BE2C (cell line): Measurements from ENCODE around the gene PLEKHA6. TPM values are rescaled to one million over a fixed set of nuclear protein-coding genes. Genes with fewer than 3 reads are reported as not detected.

ENCODE experiments used
- DNase-seq: peaks from one replicate; pipeline ENCODE4 v3.0.0-alpha.2; 2020
- H3K27me3 ChIP-seq: fragments of 250-450 bp; sonication (Bioruptor Pico); 2 replicates; pipeline ENCODE4 v1.5.1; 2020; ENCODE audit warnings: mild to moderate bottlenecking
- H3K36me3 ChIP-seq: fragments of 250-450 bp; sonication (Bioruptor Pico); 2 replicates; pipeline ENCODE4 v1.5.1; 2020; ENCODE audit warnings: mild to moderate bottlenecking
- H3K4me1 ChIP-seq: fragments of 250-450 bp; sonication (Bioruptor Pico); 2 replicates; pipeline ENCODE4 v1.5.1; 2020
- H3K4me3 ChIP-seq: 2 replicates; pipeline ENCODE4 v1.5.1; 2011; ENCODE audit warnings: low read depth, low read length
- H3K9me3 ChIP-seq: fragments of 250-450 bp; sonication (Bioruptor Pico); 2 replicates; pipeline ENCODE4 v1.5.1; 2020
- polyA plus RNA-seq: library from polyadenylated mRNA; unstranded; fragments of >200 nt; gene quantifications from one replicate; pipeline ENCODE4 v1.2.1, GENCODE V29; 2012; ENCODE audit warnings: low read depth, missing spikeins; ENCODE audit not compliant: insufficient read length, insufficient read depth
- TF ChIP-seq, protein P1 (sequence below): IDR thresholded peaks from 2 replicates; pipeline ENCODE4 v1.5.1; 2012; ENCODE audit warnings: mild to moderate bottlenecking, low read depth, low read length

PLEKHA6 gene, protein sequence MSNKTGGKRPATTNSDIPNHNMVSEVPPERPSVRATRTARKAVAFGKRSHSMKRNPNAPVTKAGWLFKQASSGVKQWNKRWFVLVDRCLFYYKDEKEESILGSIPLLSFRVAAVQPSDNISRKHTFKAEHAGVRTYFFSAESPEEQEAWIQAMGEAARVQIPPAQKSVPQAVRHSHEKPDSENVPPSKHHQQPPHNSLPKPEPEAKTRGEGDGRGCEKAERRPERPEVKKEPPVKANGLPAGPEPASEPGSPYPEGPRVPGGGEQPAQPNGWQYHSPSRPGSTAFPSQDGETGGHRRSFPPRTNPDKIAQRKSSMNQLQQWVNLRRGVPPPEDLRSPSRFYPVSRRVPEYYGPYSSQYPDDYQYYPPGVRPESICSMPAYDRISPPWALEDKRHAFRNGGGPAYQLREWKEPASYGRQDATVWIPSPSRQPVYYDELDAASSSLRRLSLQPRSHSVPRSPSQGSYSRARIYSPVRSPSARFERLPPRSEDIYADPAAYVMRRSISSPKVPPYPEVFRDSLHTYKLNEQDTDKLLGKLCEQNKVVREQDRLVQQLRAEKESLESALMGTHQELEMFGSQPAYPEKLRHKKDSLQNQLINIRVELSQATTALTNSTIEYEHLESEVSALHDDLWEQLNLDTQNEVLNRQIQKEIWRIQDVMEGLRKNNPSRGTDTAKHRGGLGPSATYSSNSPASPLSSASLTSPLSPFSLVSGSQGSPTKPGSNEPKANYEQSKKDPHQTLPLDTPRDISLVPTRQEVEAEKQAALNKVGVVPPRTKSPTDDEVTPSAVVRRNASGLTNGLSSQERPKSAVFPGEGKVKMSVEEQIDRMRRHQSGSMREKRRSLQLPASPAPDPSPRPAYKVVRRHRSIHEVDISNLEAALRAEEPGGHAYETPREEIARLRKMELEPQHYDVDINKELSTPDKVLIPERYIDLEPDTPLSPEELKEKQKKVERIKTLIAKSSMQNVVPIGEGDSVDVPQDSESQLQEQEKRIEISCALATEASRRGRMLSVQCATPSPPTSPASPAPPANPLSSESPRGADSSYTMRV
- 47.9 TPM for polyA plus RNA-seq

- peak within 1 kb of the TSS; percentile 67 for H3K4me3 ChIP-seq
- H3K27me3 ChIP-seq = no peaks in the 10 kb centered on the region
- H3K36me3 ChIP-seq = no peaks in the 10 kb centered on the region
- H3K9me3 ChIP-seq = no peaks in the 10 kb centered on the region
- DNase-seq = peak; percentile 92
- TF ChIP-seq, protein P1, sequence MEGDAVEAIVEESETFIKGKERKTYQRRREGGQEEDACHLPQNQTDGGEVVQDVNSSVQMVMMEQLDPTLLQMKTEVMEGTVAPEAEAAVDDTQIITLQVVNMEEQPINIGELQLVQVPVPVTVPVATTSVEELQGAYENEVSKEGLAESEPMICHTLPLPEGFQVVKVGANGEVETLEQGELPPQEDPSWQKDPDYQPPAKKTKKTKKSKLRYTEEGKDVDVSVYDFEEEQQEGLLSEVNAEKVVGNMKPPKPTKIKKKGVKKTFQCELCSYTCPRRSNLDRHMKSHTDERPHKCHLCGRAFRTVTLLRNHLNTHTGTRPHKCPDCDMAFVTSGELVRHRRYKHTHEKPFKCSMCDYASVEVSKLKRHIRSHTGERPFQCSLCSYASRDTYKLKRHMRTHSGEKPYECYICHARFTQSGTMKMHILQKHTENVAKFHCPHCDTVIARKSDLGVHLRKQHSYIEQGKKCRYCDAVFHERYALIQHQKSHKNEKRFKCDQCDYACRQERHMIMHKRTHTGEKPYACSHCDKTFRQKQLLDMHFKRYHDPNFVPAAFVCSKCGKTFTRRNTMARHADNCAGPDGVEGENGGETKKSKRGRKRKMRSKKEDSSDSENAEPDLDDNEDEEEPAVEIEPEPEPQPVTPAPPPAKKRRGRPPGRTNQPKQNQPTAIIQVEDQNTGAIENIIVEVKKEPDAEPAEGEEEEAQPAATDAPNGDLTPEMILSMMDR = peak; percentile 49
- peaks cover 28% of the 10 kb centered on the region for H3K4me1 ChIP-seq
Measured at GRCh38 chr1:204359474-204360255, at the start of gene PLEKHA6. PLEKHA6 (minus strand) TSS chr1:204359929; CDS start chr1:204273727, 86,202 bp downstream.

- no peak for DNase-seq
- Histone ChIP-seq H3K36me3 (peaks cover 26% of the 10 kb centered on the region), H3K4me3 (peak overlapping the region; percentile 97), H3K4me1 (peaks cover 3% of the 10 kb centered on the region), H3K9me3 (no peaks in the 10 kb centered on the region), H3K27me3 (no peaks in the 10 kb centered on the region)
- TF ChIP-seq, protein P1 = no peak
Measured at GRCh38 chr1:204409123-204409522, 49.4 kb upstream of the PLEKHA6 start.

DNA sequence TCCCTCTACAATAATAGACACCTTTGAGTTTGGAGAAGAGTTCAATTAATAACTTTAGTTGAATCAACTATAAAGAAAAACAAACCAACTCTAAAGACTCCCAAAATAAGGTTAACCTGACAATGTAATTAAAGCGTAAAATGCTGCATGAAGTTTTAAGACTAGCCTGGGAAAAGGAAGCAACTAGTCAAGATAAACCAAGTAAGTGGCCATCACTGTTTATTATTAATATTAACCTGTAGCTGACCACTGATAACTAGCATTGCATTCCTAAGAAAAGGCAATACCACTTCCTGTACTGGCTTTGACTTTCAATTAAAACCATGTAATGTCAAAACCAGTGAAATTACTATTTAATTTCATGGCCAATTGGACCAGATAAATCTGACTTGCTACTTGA lies 48.9 kb upstream of the PLEKHA6 start:
- peaks cover 31% of the 10 kb centered on the region for H3K36me3 ChIP-seq
- peaks cover 3% of the 10 kb centered on the region for H3K4me1 ChIP-seq
- TF ChIP-seq, protein P1 = no peak
- no peaks in the 10 kb centered on the region for H3K27me3 ChIP-seq
- H3K9me3 ChIP-seq = no peaks in the 10 kb centered on the region
- DNase-seq = no peak
- H3K4me3 ChIP-seq = peak overlapping the region; percentile 97

DNA sequence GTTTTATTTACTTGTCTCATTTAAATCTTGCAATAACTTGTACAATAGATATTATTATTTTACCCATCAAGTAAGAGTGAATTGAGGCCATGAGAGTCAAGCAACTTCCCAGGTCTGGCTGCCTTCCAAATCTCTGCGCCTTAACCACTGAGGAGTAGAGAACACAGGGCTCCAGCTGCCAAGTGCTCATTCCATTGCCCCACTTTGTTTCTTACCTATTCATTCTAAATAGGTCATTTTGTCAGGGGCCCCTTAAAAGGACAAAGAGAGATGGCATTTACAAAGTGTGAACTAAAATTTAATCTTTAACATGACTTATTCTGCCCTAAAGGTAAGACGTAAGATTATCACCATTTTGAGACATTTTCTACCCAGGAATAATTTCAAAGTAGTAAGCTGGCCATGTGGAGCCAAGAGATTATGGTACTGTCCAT lies 48.4 kb upstream of the PLEKHA6 start:
- Histone ChIP-seq H3K36me3 (peaks cover 35% of the 10 kb centered on the region), H3K4me3 (peak overlapping the region; percentile 97), H3K4me1 (peaks cover 3% of the 10 kb centered on the region), H3K27me3 (no peaks in the 10 kb centered on the region), H3K9me3 (no peaks in the 10 kb centered on the region)
- peak; percentile 65 for DNase-seq
- TF ChIP-seq, protein P1 = no peak

DNA sequence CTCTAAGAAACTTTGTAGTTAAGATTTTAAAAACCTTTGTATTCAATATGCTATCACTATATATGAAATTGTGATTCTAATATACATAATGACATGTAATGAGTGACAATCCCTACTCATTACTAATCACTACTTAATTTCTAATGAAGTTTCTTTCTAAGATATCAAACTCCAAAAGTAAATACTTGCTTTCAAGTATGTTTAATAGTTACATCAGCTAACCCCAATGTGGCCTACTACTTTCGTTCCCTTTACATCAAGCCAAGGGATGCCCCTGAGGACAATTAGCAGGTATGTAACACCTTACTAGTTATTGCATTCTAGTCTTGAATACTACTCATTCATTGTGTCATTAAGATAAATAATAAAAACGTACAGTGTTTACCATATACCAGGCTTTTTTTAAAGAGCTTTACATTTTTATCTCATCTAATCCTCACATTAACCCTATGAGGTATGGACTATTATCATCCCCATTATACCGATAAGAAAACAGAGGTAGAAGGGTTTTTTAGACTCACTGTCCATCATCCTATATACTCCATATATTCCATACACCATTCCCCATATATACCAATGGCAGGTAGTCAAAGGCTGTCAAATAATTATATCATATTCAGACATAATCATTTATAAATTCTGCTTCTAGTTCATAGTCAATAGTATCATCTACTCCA lies 47.7 kb upstream of the PLEKHA6 start:
- DNase-seq = no peak
- Histone ChIP-seq H3K36me3 (peaks cover 40% of the 10 kb centered on the region), H3K27me3 (no peaks in the 10 kb centered on the region), H3K9me3 (no peaks in the 10 kb centered on the region), H3K4me1 (peaks cover 3% of the 10 kb centered on the region), H3K4me3 (peak overlapping the region; percentile 97)
- TF ChIP-seq, protein P1 = no peak
